Prostate gland (tissue), 2 donors: ENCODE measurements around the gene HSD17B8. TPM values are rescaled to one million over a fixed set of nuclear protein-coding genes. Genes with fewer than 3 reads are reported as not detected.

Source experiments
- DNase-seq: peaks from one replicate; pipeline ENCODE4 v3.0.0-alpha.2; 2019; ENCODE audit warnings: low spot score
- H3K27ac ChIP-seq, 2 donors: fragments of 200-600 bp; sonication (generic); 2 replicates each; pipeline ENCODE4 v1.5.1; 2017 to 2019
- H3K27me3 ChIP-seq: fragments of 200-600 bp; sonication (generic); replicated peaks from 2 replicates; pipeline ENCODE4 v1.5.1; 2019; ENCODE audit not compliant: insufficient read depth
- H3K36me3 ChIP-seq, 2 donors: fragments of 200-600 bp; sonication (generic); 1 replicate in 1 of 2; 2 replicates in 1 of 2; pipeline versions ENCODE4 v1.5.1 to v1.8.1; 2017 to 2019
- H3K4me1 ChIP-seq: fragments of 200-600 bp; sonication (generic); replicated peaks from 2 replicates; pipeline ENCODE4 v1.5.1; 2019
- H3K4me3 ChIP-seq, 2 donors: fragments of 200-600 bp; sonication (generic); 2 replicates each; pipeline ENCODE4 v1.5.1; 2017 to 2019
- H3K9me3 ChIP-seq: fragments of 200-600 bp; sonication (generic); 2 replicates; pipeline ENCODE4 v1.5.1; 2017
- POLR2A ChIP-seq: fragments of 450-650 bp; IDR thresholded peaks from one replicate; pipeline ENCODE4 v1.6.1; 2016; ENCODE audit warnings: antibody characterized with exemption, mild to moderate bottlenecking
- POLR2AphosphoS5 ChIP-seq: sonication (generic); formaldehyde crosslinking; IDR thresholded peaks from one replicate; pipeline ENCODE4 v1.6.1; 2017; ENCODE audit warnings: antibody characterized with exemption
- WGBS: methylation state at CpG from one replicate; pipeline ENCODE4 v1.1.5; 2018; 5-methylcytosine and 5-hydroxymethylcytosine counted together
- intact Hi-C: fragments of 100-400 bp; cut with DNase I; formaldehyde crosslinking; loops from one replicate; pipeline ENCODE4 v1.14.2; 2022
- total RNA-seq, 2 donors: library from RNA; depleted of rRNA; stranded (reverse); fragments of >200 nt; gene quantifications; one replicate each; pipeline ENCODE4 v1.1.0, GENCODE V29; 2016
- TF ChIP-seq, protein P1 (sequence below), 4 experiments: fragments of 200-600 bp in 2 of 4; fragments of 450-650 bp in 2 of 4; sonication (generic) in 2 of 4; IDR thresholded peaks; 1 replicate in 3 of 4; 2 replicates in 1 of 4; pipeline ENCODE4 v1.5.1; 2016 to 2019; ENCODE audit warnings: antibody characterized with exemption in 4 of 4, mild to moderate bottlenecking in 2 of 4, moderate library complexity in 2 of 4

Gene HSD17B8
- total RNA-seq, 2 donors from 2014 or later, result 21.9 to 43.7 TPM

DNA sequence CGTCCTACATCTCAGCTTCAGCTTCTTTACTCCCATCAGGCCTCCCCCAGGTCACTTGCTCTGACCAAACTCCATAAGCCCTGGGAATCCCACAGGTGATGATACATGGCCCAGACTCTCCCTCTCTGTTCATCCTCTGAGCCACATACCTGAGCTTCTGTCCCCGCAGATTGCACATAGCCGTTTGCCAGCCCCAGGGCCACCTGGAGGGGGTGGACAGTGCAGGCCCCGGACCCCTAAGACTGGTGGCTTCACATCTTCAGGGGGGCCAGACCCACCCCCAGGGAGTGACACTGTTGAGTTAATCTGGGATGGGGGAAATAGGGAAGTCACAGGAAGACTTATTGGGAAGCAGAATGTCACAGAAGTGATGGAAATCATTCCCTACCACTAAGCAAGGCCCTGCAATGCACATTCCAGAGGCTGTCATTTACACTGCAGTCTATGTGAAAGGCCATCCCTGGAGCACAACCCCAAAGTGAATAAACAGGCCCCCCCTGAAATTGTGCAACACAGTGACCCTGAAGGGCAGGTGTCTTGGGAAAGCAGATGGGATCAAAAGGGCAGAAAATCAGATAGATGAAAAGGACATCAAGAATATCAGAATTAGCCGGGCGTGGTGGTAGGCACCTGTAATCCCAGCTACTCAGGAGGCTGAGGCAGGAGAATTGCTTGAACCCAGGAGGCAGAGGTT, 6.1 kb upstream of the HSD17B8 start:
- H3K4me1 ChIP-seq, result peaks cover 6% of the 10 kb centered on the region
- WGBS, result 77% methylated on average over 6 of the region's 6 CpGs
- intact Hi-C loops, result loop anchor here (5.0 kb wide), 1 partner anchor 36 kb away; no protein-coding TSS in a partner anchor
- no peak overlapping the region for H3K27ac ChIP-seq
- DNase-seq, result no peak
- H3K9me3 ChIP-seq, result no peaks in the 10 kb centered on the region
- peaks cover 0 to 17% of the 10 kb centered on the region in 2 donors for H3K36me3 ChIP-seq
- no peak for TF ChIP-seq POLR2A
- TF ChIP-seq POLR2AphosphoS5, result no peak
- TF ChIP-seq, protein P1, sequence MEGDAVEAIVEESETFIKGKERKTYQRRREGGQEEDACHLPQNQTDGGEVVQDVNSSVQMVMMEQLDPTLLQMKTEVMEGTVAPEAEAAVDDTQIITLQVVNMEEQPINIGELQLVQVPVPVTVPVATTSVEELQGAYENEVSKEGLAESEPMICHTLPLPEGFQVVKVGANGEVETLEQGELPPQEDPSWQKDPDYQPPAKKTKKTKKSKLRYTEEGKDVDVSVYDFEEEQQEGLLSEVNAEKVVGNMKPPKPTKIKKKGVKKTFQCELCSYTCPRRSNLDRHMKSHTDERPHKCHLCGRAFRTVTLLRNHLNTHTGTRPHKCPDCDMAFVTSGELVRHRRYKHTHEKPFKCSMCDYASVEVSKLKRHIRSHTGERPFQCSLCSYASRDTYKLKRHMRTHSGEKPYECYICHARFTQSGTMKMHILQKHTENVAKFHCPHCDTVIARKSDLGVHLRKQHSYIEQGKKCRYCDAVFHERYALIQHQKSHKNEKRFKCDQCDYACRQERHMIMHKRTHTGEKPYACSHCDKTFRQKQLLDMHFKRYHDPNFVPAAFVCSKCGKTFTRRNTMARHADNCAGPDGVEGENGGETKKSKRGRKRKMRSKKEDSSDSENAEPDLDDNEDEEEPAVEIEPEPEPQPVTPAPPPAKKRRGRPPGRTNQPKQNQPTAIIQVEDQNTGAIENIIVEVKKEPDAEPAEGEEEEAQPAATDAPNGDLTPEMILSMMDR (IDR thresholded peaks at IDR 0.05), result no peak
- H3K27me3 ChIP-seq, result no peaks in the 10 kb centered on the region
- no peak overlapping the region for H3K4me3 ChIP-seq

DNA sequence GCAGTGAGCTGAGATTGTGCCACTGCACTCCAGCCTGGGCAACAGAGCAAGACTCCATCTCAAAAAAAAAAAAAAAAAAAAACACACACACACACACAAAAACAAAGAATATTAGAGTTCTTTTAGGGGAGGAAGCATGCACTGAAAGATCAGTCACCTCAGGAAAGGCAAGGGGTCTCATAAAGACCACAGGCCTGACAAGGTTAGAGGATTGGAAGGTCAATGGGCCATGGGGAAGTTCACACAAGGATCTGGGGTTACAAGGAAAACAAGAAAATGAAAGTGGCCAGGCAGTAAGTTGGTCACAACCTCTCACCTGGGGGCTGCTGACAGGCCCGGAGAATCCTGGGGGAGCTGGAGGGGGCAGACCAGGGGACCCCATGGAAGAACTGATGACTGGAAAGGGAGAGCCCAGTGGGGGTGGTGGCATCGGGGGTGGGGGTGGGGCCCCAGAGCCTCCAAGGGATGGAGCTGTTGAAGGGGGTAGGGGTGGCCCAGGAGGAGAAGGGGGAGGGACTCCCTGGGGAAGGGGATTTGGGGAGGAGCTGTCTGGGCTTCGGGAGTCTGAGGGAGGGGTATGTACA, 5.5 kb upstream of the HSD17B8 start:
- H3K27ac ChIP-seq, result peak overlapping the region; percentile 96
- intact Hi-C loops, result loop anchor here (5.0 kb wide), 1 partner anchor 37 kb away; no protein-coding TSS in a partner anchor
- TF ChIP-seq, protein P1 (IDR thresholded peaks at IDR 0.05), result no peak
- TF ChIP-seq POLR2A, result no peak
- TF ChIP-seq POLR2AphosphoS5, result no peak

DNA sequence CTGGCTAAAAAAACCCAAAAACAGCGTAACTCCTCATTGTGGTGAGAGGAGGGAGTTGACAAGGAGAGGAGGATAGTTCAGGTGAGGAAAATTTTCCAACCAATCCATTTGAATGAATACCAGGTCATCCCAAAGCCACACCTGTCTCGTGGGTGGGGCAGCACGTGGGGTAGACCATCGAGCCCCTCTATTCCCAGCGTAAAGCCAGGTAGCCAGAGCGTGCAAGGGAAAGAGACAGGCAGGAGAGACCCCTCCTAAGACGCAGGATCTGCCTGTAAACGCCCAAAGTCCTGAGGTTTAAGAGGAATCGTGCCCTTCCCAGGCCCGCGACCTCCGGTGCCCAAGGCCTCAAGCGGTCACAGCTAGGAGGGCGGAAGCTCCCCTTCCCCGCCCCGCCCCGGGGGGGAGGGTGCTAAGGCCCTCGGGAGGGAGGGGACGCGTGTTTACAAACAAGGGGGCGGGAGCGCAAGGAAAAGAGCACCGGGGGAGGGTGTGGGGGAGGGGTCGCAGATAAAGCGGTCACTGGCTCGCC, 4.7 kb upstream of the HSD17B8 start:
- Histone ChIP-seq H3K9me3 (no peaks in the 10 kb centered on the region), H3K36me3 (peaks cover 0 to 16% of the 10 kb centered on the region in 2 donors), H3K27ac (peak overlapping the region; percentile 96), H3K4me1 (peaks cover 6% of the 10 kb centered on the region), H3K4me3 (peak overlapping the region; percentile 84), H3K27me3 (no peaks in the 10 kb centered on the region)
- intact Hi-C loops, result loop anchor here (2.0 to 5.0 kb wide), 2 partner anchors 37 to 49 kb away; no protein-coding TSS in a partner anchor
- no peak for DNase-seq
- WGBS, result 3% methylated on average over 26 of the region's 26 CpGs
- TF ChIP-seq POLR2A (no peak), POLR2AphosphoS5 (no peak)
- TF ChIP-seq, protein P1 (IDR thresholded peaks at IDR 0.05), result no peak

More for the DNA sequence above, 5.5 kb upstream of the HSD17B8 start:
- Histone ChIP-seq H3K9me3 (no peaks in the 10 kb centered on the region), H3K27me3 (no peaks in the 10 kb centered on the region), H3K4me3 (peak overlapping the region in 1 of 2 donors; percentile 84), H3K36me3 (peaks cover 0 to 17% of the 10 kb centered on the region in 2 donors), H3K4me1 (peaks cover 6% of the 10 kb centered on the region)
- 27% methylated on average over 3 of the region's 3 CpGs for WGBS
- no peak for DNase-seq

DNA sequence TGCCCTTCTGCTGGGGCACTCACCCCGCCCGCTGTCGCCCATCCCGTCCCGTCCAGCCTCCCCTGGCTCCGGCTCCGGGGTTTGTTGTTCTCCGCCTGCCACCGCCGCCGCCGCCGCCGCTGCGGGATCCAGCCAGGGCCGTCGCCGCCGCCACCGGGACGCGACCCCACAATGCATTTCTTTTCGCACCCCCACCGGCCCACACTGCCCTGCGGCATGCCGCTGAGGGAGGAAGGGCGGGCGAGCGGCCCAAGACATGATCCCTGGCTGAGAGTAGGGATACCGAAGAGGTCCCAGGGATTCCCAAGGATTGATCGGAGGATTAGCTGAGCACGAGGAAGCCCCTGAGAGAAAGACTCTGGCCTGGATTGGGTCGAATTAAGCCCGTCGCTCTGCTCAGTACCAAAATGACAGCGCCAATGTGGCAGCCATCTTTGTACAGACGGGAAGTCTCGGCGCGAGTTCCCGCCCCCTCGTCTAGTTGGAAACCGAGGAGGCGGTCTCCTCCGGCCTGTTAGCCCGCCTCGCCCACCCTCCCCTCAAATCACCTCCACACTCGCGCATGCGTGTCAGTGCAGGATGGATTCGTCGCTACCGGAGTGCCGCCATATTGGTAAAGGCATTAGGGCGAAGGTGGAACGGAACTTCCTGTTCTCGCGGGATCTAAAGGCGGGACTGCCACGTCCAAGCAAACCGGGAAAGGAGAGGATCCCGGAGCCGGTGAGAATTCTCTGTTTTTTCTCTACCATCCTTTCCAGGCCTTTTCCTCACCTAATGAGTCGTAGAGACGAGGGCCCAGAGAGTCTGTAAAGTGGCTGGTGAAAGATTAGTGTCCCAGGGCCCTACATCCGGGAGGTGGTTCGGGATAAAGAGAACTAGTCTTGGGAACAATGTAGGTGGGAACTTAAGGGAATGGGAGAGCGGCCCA, 4.0 kb upstream of the HSD17B8 start, which contains the start of the genes RXRB and SLC39A7:
Gene RXRB (minus strand): TSS at position 447 of the 928 bp plus-strand sequence. CDS start 189 bp downstream, at position 258.
Gene SLC39A7 (plus strand): TSS at position 649 of the 928 bp plus-strand sequence. CDS start 379 bp downstream, outside the sequence.
- H3K36me3 ChIP-seq, result peaks cover 0 to 8% of the 10 kb centered on the region in 2 donors

More for the DNA sequence above, 4.0 kb upstream of the HSD17B8 start, which contains the start of the genes RXRB and SLC39A7:
- intact Hi-C loops, result loop anchor here (2.0 kb wide), 1 partner anchor 48 kb away; no protein-coding TSS in a partner anchor
- H3K9me3 ChIP-seq, result no peaks in the 10 kb centered on the region
- TF ChIP-seq, protein P1 (IDR thresholded peaks at IDR 0.05), result peak in 1 of 4 experiments; percentile 4
- TF ChIP-seq POLR2AphosphoS5 (peak; percentile 98), POLR2A (peak; percentile 56)
- H3K4me1 ChIP-seq, result peaks cover 6% of the 10 kb centered on the region
- H3K27ac ChIP-seq, result peak within 1 kb of the TSS; percentile 96
- no peaks in the 10 kb centered on the region for H3K27me3 ChIP-seq
- H3K4me3 ChIP-seq, result peak within 1 kb of the TSS; percentile 84
- under 1% methylated on average over 68 of the region's 68 CpGs for WGBS
- peak; percentile 99 for DNase-seq
